IMR-90 (cell line): Measurements from ENCODE around the gene LMAN2.

ENCODE experiments used
- CEBPB ChIP-seq: IDR thresholded peaks from 2 replicates; pipeline ENCODE4 v1.6.1; 2012; ENCODE audit warnings: low read depth, low read length, improper control_type of control experiment
- RFX5 ChIP-seq: IDR thresholded peaks from 2 replicates; pipeline ENCODE4 v1.8.0; 2012; ENCODE audit warnings: low read depth, mild to moderate bottlenecking, low read length, moderate library complexity
- SMC3 ChIP-seq: fragments of 150-350 bp; IDR thresholded peaks from 2 replicates; pipeline ENCODE4 v1.6.1; 2016; ENCODE audit warnings: low read depth, mild to moderate bottlenecking, antibody characterized with exemption, low read length, moderate library complexity
- TF ChIP-seq, protein P1 (sequence below): conservative IDR thresholded peaks from 2 replicates; pipeline ENCODE4 v1.5.1; 2012; ENCODE audit warnings: mild to moderate bottlenecking, low read depth, low read length, improper control_type of control experiment

DNA sequence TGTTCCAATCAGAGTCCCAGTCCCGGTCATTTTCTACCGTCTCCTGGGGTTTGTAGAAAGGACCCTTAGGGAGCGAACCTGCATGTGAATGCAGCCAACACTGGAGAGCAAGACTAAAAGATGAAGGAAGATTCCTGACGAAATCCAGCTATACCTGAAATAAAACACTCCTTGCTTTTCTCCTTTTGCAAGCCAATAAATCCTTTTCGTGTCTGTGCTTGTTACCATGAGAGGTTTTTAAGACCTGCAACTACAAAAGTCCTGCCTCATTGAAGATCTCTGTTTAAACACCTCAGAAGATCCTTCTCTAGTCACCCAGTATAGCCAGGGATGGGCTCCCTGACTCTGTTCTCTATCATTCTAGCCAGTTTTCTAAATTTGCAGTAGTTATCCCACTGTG, 22.7 kb upstream of the LMAN2 start:
- no peak for TF ChIP-seq RFX5
- TF ChIP-seq SMC3 = no peak
- TF ChIP-seq, protein P1, sequence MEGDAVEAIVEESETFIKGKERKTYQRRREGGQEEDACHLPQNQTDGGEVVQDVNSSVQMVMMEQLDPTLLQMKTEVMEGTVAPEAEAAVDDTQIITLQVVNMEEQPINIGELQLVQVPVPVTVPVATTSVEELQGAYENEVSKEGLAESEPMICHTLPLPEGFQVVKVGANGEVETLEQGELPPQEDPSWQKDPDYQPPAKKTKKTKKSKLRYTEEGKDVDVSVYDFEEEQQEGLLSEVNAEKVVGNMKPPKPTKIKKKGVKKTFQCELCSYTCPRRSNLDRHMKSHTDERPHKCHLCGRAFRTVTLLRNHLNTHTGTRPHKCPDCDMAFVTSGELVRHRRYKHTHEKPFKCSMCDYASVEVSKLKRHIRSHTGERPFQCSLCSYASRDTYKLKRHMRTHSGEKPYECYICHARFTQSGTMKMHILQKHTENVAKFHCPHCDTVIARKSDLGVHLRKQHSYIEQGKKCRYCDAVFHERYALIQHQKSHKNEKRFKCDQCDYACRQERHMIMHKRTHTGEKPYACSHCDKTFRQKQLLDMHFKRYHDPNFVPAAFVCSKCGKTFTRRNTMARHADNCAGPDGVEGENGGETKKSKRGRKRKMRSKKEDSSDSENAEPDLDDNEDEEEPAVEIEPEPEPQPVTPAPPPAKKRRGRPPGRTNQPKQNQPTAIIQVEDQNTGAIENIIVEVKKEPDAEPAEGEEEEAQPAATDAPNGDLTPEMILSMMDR = no peak
- no peak for TF ChIP-seq CEBPB
